VCaP (cell line): ENCODE measurements around the gene RERE.
A peak's percentile ranks its signal among the peaks of the same experiment; 100 is the strongest.

Source experiments
- H3K27ac ChIP-seq: fragments of 450-650 bp; 2 replicates; pipeline ENCODE4 v1.5.1; 2017
- TF ChIP-seq, protein P1 (sequence below): fragments of 450-650 bp; conservative IDR thresholded peaks from 2 replicates; pipeline ENCODE4 v1.5.1; 2017; ENCODE audit warnings: mild to moderate bottlenecking, moderate library complexity

RERE gene

DNA sequence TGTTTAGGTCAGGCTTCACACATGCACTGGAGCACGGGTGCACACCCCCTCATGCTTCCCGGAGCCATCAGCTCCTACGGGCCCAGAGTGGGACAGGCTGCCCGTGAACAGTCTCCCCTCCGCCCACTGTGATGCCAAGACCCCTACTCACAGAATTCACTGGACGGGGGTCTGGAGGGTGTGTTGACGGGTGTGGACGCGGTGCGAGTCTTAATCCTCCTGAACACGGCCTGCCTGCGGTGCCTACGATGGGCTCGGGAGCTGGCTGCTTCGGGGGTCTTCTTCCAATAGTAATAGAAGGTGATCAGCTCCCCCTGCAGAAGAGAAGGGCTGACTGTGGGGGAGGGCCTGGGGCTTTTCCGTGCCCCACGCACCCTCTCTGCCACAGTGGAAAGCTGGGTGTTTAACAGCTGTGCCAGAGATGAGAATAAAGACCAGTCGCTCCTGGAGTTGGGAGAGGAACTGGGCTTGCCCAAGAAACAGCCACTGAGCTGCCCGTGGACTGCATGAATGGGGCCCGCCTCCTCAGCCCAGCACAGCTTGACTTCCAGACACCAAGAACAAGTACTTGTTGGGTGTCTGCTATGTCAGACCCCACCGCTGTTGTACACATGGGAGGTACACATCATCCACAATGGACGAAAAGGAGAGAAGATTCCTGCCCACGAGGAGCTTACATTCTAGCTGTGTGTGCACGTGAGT is 451.6 kb downstream of the RERE start:
- H3K27ac ChIP-seq = 0 out of 2 replicates have a peak overlapping the region, but pooled peaks have one; percentile 28
- TF ChIP-seq, protein P1, sequence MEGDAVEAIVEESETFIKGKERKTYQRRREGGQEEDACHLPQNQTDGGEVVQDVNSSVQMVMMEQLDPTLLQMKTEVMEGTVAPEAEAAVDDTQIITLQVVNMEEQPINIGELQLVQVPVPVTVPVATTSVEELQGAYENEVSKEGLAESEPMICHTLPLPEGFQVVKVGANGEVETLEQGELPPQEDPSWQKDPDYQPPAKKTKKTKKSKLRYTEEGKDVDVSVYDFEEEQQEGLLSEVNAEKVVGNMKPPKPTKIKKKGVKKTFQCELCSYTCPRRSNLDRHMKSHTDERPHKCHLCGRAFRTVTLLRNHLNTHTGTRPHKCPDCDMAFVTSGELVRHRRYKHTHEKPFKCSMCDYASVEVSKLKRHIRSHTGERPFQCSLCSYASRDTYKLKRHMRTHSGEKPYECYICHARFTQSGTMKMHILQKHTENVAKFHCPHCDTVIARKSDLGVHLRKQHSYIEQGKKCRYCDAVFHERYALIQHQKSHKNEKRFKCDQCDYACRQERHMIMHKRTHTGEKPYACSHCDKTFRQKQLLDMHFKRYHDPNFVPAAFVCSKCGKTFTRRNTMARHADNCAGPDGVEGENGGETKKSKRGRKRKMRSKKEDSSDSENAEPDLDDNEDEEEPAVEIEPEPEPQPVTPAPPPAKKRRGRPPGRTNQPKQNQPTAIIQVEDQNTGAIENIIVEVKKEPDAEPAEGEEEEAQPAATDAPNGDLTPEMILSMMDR = no peak

DNA sequence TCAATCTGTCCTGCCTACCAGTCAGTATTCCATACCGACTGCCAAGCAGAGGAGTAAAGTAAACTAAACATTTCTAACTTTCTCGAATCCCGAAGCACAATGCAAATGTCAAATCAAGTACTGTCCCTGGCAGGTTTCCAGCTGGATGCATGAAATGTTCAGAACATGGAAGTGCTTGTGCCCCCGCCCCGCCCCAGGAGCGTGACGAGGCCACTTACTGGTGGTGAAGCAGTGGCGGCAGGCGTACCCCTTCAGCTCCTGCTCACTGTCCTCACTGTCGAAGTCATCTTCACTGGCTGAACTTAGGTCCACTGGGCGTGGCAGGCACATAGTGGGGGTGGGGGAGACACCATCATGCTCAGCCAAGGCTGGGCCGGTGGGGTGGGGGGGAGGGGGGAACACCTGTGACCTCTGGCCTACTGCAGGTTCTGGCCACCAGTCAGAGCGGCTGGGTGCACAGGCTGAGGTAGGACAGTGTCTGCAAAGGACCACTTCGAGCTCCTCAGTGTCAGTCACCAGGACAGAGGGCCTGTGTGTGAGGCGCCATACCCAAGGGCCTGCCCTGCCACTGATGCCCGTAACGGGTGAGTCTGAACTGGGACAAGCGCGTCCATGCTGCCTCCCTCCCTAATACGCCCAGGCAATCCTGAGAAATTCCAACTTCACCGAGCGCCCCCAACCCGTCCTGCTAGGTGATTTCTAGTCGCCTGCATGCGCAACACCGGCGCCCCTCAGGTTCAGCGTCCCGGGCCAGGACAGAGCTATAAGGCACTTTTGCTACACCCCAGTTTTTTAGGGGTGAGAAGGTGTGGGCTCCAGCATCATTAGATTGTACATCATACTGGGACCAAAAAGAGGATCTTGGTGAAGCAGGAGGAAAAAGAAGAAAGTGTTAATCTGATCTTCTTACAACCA is 452.7 kb downstream of the RERE start:
- TF ChIP-seq, protein P1 = no peak
- peak overlapping the region; percentile 28; the same call in 1 of the 2 replicates for H3K27ac ChIP-seq

DNA sequence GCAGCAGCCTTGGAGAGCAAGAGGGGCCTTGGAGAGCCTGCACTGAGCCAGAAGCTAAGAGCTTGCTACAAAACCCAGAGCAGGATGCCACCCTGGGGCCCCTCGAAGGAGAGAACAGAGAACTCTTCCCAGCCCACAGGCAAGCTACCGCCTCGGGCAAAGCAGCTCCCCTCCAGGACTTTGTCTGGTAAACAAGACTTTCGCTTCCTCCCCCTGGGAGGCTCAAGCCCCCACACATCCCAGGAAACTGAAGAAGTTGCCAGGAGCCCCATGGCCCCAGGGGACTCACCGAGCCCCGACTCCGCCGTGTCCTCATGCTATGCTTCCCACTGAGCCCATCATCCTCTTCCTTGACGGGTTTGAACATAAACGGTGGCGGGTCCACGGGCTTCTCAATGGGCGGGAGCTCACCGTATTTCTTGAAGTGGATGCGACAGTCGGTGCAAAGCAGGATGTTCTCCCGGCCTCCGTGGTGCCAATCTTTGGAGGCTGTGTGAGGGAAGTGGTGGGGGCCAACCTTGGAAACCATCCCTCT is 453.6 kb downstream of the RERE start:
- TF ChIP-seq, protein P1 = no peak
- H3K27ac ChIP-seq = peak overlapping the region; percentile 26; the same call in 1 of the 2 replicates

DNA sequence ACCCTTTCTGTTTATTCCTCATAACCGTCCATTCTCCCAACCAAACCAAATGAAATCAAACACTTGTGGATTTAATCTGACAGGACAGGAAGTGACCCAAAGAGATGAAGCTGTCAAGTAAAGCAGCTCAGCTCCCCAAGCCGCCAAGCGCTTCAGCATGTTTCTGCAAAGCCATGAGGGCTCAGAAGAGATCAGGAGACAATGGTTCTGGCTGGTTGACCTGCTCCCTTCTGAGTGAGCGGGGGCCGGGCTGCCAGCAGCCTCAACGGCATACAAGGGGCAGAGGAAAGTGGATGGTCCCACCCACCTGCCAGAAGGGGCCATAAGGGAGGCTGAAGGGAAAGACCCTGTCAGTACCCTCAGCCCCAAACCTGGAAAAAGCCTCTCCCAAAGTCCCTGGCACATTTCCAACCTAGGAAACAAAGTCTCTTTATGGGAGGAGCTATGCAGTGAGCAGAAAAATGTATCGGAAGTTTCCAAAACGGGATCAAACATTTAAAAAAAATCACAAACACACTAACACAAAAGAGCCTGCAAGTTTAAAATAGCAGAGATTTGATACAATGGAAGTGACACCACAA is 454.2 kb downstream of the RERE start:
- peak overlapping the region; percentile 27; the same call in 1 of the 2 replicates for H3K27ac ChIP-seq
- TF ChIP-seq, protein P1 = no peak

DNA sequence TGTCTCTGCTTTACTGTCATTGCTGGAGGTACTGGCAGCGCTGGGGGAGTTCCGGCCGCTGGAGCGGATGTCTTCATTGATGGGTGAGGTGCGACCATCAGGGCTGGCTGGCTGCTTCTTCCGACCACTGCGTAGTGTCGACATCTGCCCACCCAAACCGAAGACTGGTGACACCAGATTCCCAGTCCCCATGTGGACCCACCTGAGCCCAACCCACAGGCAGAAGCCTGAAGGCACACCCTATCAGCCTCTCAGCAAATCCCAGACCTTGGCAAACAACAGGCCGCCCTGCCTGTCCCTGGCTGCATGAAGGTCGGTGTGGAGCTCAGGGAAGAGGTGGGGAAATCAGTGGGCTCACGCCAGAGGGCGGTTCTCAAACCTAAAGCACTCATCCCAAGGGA is 454.7 kb downstream of the RERE start:
- TF ChIP-seq, protein P1 = no peak
- H3K27ac ChIP-seq = peak overlapping the region; percentile 27; the same call in 1 of the 2 replicates

DNA sequence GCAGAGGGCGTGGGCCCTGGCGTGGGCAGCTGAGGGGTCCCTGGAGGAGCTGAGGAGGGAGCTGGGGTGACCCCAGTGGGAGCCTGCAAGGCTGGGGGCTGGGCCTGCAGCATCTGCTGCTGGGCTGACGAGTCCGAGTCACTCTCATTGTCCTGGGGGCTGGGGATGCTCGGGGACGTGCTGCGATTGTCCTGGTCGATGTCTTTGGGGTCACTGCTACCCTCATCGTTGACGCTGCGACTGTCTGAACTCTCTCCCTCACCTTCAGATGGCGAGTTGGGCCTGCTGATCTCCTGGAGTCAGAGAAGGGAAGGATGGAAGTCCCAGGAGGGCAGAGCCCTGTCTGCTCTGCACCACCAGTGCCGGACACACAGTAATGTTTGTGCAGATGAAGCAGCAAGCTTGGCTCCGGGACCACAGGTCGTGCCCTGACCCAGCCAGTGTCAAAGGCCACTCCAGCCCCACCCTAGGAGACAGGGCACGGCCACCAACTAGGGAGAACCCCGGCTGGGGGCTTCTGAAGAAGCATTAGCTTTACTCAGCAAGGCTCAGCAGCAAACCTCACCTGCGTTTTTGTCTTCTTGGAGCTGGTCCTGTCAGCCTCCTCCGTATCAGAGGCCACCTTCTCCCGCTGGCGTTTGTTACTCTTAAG is 456.1 kb downstream of the RERE start:
- TF ChIP-seq, protein P1 = no peak
- H3K27ac ChIP-seq = no peak overlapping the region
